ENCODE measurements around the gene MAST4.
"Not testable (repeated sequence)": the region's sequence is repeated elsewhere in the genome, so short reads cannot be mapped to it uniquely, and the experiment has no call there.

The MAST4 gene

DNA sequence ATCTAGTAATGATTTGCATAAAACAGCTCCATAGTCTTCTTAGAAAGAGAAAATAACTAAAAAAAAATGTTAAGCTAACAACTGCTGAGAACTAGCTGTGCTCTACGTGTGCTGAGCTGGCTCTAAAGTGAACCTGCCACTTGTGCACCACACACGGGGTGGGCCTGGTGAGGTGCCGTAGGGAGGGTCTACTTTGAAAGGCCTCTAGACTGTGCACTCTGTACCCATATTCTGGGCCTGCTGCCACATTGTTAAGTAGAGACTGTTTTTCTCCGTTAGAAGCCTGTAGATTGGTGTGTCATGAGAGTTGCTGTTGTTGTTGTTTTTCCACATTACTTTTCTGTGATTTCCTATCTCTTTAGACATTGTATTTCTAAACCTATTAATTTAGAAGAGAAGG is 506.5 kb downstream of the MAST4 start:
- no peak for DNase-seq

- DNase-seq, result no peak
Observed at GRCh38 chr5:67104859-67105258, 508.7 kb downstream of the MAST4 start.

DNA sequence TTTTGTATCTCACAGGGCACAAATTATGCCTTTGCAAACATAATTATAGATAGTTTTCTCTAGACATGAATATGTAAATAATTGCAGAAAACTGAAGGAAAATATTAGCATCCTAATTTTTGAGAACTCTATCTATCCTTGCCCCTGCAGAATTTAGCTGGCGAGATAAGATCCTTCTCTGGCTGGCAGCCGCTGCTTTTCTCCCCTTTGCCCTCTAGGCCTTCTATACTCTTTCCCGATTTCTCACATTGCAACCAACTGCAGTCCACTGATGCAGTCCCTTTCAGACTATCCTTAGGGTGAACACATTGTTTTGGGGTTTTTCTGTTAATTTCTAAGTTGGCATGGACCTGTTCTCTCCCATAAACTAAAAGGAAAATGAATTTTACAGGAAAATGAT is 509.1 kb downstream of the MAST4 start:
- no peak for DNase-seq

DNA sequence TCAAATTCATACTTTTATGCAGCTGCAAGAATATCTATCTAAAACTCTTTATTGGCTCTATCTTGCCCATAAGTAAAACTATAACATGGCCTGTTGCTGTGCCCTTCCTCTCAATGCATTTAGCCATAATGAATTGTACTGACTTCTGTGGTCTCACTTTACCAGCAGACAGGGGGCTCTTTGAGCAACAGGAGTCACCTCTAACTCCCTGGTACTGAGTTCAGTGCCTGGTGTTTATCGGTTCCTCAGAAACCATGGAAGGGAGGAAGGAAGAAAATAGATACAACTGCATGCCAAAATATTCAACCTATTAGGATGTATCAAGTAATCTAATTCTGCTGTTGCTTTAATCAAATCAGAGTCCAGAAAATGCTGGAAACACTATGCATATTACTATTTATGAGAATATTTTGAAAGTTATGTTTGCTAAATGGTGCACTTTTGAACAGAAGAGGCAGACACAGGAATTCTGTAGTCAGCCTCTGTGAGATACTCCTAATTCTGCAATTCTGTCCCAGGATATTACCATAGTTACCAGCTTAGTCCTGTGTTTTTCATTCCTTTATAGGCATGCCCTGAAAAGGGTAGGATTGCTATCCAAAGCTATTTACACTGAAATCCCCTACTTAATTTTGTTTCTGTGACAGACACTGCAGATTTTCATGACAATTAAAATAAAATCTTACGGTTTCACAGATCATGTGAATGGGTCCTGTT is 510.6 kb downstream of the MAST4 start:
- no peak for DNase-seq

DNA sequence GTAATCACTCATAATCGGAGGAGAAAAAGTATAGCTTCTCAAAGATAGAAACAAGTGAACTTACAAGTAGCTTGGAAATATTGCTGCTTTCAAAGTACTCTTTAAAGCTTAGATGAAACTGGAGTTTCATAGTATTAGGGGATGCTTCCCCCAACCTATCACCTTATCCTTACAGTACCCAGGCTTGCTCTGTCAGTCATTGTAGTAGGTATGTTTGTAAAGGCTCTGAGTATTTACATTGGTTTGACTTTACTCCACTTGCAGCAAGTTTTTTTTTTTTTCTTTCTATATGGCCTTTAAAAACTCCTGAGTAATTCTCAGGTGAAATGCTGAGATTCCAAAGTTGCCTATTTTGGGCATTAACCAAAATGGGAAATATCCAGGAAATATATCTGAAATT is 515.6 kb downstream of the MAST4 start:
- DNase-seq, result no peak

GRCh38 chr5:67115246-67115645 is 519.1 kb downstream of the MAST4 start:
- no peak for DNase-seq

GRCh38 chr5:67115817-67116216 is 519.6 kb downstream of the MAST4 start:
- DNase-seq, result no peak

- no peak for DNase-seq
Observed at GRCh38 chr5:67118050-67118620, 521.9 kb downstream of the MAST4 start.

DNA sequence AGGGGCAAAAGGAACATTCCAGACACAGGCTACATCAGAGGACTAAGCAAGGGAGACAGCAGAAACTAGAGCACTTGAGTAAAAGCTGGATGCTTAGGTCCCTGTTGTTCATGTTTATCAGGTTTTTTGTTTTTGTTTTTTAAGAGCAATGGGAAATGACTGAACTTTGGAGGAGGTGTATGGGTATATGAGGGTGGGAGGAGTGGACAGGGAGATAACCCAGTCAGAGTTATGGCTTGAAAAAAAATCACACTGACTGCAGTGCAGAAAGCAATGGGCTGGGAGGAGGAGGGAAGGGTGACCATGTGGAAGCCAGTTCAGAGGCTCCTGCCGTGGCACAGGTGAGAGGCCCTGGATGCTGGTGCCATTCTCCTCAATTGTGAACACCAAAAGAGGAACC is 522.8 kb downstream of the MAST4 start:
- no peak for DNase-seq

GRCh38 chr5:67120032-67120431 is 523.8 kb downstream of the MAST4 start:
- DNase-seq, result no peak

DNA sequence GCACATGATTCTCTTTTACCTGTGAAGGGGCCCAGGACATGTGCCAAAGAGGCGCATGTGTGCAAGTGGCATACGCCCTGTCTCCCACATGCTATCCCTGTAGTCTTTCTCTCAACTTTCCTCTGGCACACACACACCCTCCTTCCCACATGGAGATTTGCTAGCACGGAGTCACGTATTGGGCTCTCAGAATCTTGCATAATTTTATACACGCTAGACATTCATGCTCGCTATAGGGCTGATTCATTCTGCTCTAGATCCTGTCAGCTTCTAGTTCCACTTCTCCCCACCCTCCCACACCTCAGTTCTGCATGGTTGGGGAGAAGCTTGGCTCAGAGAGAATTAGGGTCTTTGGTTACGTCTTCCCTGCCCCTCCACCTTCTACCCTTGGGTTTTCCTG is 527.6 kb downstream of the MAST4 start:
- no peak for DNase-seq

DNA sequence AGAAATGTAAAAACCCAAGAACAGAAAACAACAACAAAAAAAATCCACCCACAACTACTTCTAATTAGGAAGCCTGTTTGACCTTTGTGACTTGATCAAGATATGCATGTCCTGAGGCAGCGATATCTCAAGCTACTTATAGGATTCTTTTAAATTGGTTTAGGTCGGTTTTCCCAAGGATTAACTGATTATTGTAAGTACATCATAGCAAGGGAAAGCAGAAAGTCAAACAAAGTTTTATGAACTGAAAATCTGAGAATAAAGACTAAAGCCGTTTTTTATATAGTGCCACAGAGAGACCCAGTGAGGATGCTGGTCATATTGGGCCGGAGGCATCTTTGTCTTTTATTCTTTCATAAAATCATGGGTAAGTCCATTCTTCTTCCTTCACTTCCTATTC is 528.4 kb downstream of the MAST4 start:
- DNase-seq, result no peak

DNA sequence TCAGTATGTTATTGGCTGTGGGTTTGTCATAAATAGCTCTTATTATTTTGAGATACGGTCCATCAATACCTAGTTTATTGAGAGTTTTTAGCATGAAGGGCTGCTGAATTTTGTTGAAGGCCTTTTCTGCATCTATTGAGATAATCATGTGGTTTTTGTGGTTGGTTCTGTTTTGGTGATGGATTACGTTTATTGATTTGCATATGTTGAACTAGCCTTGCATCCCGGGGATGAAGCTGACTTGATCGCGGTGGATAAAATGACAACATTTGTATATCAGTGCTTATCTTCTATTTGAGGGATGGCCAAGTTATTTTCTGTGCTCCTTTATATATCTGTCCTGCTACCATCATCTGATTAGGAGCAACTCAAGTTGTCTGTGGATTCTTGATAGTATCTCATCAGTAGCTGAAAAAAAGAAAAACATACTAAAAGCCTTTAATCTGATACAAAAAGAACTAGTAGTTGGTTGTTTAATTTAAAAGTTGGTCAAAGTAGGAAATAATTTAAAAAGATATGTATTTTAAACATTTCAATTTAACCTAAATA is 531.2 kb downstream of the MAST4 start:
- DNase-seq, result not testable (repeated sequence)

DNA sequence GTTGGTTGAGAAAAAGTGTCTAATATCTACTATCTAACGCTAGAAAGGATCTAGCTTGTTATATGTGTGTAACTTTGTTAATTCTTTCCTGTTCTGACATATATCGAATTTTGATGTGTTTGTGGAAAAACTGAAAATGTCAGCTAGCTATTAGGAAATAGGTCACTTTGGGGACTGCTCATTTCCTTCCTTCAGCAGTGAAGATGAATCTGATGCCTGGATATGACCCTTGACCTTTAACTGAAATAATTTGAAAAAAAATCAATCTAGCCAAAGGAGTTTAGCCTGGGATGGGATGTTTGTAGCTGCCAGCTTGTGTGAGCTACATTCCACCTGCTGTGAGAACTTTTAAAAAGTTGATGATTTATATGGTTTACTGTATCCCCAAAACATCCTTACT is 533.6 kb downstream of the MAST4 start:
- no peak for DNase-seq

DNA sequence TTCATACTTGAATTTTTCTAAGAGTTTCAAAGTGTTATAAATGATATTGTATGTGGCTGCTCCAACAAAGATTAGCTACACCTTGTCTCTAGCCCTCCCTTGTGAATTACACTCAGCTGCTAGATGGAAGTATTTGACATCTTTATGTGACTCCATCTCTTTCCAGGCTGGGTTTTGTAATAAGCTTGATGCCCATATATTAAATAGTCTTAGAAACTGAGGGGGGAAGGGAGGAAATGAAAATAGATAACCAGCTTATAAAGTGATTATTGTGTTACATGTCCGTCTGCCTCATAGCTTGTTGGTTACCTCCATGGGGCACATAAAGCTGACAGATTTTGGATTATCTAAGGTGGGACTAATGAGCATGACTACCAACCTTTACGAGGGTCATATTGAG is 537.0 kb downstream of the MAST4 start:
- no peak for DNase-seq

GRCh38 chr5:67133776-67134175 is 537.6 kb downstream of the MAST4 start:
- no peak for DNase-seq

DNA sequence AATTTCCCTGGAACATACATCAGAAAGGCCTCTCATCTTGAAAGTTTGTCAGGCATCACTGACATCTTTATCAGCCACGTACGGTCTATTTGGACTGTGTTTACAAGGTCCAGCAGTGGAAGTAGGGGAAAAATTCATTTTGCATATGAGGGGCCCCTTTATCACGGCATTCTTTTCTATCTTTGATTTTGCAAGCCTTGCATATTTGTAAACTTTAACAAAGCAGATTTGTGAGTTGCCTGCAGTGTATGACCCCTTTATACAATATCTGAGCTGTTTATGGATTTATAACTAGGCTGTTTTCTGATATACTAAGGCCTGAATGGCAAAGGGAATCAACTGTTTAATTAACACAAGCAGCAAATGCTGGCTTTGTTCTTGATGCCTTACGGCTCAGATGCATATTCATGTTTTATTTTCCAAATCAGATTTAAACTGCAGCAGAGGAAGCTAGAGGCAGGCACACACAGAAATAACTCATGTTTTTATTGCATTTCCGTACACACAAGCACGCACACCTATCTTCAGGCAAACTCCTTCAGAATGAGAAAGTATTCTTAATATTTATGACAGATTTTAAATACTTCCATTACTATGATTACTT is 539.3 kb downstream of the MAST4 start:
- no peak for DNase-seq

- DNase-seq, result no peak
Observed at GRCh38 chr5:67139030-67139429, 542.8 kb downstream of the MAST4 start.

- DNase-seq, result no peak
Observed at GRCh38 chr5:67140413-67140812, 544.2 kb downstream of the MAST4 start.

- DNase-seq, result no peak
Observed at GRCh38 chr5:67141644-67142043, 545.5 kb downstream of the MAST4 start.

GRCh38 chr5:67142816-67143215 is 546.6 kb downstream of the MAST4 start:
- no peak for DNase-seq

- no peak for DNase-seq
Observed at GRCh38 chr5:67143549-67143948, 547.4 kb downstream of the MAST4 start.

- DNase-seq, result no peak
Observed at GRCh38 chr5:67144183-67144639, 548.0 kb downstream of the MAST4 start.

DNA sequence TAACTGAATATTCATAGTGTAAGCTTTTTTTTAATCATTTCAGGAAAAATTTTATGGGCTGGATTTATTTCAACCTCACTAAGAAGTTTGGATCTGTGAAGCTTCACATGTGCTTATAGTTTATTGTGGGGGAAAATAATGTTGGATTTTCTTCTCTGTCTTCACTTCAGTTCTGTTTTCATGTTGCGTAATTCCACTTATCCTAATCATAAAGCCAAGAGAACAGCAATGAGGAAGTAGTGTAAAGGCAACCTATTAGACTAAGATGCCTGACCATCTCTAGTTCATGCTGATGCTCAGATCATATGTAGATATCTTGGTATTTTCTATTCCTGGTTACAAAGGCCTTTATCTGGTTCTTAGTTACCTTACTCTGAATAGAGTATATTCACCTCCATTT is 550.4 kb downstream of the MAST4 start:
- no peak for DNase-seq
